ENCODE results near the gene PPFIA2. TPM values are rescaled to one million over a fixed set of nuclear protein-coding genes. Genes with fewer than 3 reads are reported as not detected.

PPFIA2 gene
- total RNA-seq, 4 donors from 2014 or later: 2.0 to 6.6 (median 3.2) TPM; not detected in 1

GRCh38 chr12:81350309-81350708, 408.8 kb downstream of the PPFIA2 start:
- H3K4me3 ChIP-seq: no peak overlapping the region
- no peaks in the 10 kb centered on the region for H3K9me3 ChIP-seq
- no peak for DNase-seq
- H3K36me3 ChIP-seq: no peaks in the 10 kb centered on the region
- TF ChIP-seq POLR2A (IDR thresholded peaks at IDR 0.05): no peak
- TF ChIP-seq, protein P1, sequence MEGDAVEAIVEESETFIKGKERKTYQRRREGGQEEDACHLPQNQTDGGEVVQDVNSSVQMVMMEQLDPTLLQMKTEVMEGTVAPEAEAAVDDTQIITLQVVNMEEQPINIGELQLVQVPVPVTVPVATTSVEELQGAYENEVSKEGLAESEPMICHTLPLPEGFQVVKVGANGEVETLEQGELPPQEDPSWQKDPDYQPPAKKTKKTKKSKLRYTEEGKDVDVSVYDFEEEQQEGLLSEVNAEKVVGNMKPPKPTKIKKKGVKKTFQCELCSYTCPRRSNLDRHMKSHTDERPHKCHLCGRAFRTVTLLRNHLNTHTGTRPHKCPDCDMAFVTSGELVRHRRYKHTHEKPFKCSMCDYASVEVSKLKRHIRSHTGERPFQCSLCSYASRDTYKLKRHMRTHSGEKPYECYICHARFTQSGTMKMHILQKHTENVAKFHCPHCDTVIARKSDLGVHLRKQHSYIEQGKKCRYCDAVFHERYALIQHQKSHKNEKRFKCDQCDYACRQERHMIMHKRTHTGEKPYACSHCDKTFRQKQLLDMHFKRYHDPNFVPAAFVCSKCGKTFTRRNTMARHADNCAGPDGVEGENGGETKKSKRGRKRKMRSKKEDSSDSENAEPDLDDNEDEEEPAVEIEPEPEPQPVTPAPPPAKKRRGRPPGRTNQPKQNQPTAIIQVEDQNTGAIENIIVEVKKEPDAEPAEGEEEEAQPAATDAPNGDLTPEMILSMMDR (IDR thresholded peaks at IDR 0.05): no peak
- H3K4me1 ChIP-seq: no peaks in the 10 kb centered on the region
- no peaks in the 10 kb centered on the region for H3K27me3 ChIP-seq
- no peak overlapping the region for H3K27ac ChIP-seq

- no peaks in the 10 kb centered on the region for H3K36me3 ChIP-seq
- DNase-seq: no peak
- H3K27ac ChIP-seq: no peak overlapping the region
- H3K27me3 ChIP-seq: no peaks in the 10 kb centered on the region
- no peaks in the 10 kb centered on the region for H3K9me3 ChIP-seq
- H3K4me3 ChIP-seq: no peak overlapping the region
- TF ChIP-seq, protein P1 (IDR thresholded peaks at IDR 0.05): no peak
- no peak for TF ChIP-seq POLR2A (IDR thresholded peaks at IDR 0.05)
- H3K4me1 ChIP-seq: no peaks in the 10 kb centered on the region
Measured at GRCh38 chr12:81347404-81347803, 411.7 kb downstream of the PPFIA2 start.

DNA sequence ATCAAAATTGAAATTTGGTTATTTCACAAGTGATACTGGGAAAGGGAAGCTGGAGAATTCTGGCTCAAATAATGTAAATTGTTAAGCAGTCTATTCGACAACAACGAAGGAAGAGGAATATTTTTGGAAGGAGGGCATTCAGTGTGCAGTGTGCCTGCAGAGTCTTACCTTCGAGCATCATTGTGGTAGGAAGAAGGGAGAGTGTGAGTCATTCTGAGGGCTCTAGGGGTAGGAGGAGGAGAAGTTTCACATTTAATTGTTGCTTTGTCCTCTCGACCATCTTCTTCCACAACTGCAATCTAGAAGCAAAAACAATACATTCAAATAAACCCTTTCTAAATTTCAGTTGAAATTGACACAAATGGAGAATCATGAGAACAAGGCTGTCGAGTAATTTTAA, 418.2 kb downstream of the PPFIA2 start:
- H3K36me3 ChIP-seq: no peaks in the 10 kb centered on the region
- DNase-seq: no peak
- H3K27me3 ChIP-seq: no peaks in the 10 kb centered on the region
- no peak for TF ChIP-seq POLR2A (IDR thresholded peaks at IDR 0.05)
- TF ChIP-seq, protein P1 (IDR thresholded peaks at IDR 0.05): no peak
- no peaks in the 10 kb centered on the region for H3K4me1 ChIP-seq
- H3K27ac ChIP-seq: no peak overlapping the region
- H3K9me3 ChIP-seq: no peaks in the 10 kb centered on the region
- H3K4me3 ChIP-seq: no peak overlapping the region

DNA sequence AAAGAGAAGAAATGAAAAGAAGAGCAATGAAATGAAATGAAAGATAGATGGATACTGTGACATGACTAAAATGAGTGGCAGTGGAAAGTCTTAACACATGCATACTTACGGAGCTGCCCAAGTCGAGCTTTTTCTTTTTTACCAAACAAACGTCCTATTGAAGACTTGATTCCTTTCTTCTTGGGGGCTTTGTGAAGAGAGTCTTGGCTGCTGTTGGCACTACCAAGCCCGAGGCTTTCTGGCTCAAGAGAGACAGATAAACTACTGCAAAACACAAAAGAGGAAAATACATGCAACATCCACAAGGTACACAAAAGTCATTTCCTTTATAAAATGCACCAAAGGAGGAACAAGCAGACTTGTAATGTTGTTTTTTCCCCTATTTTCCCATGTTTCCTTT, 420.1 kb downstream of the PPFIA2 start:
- no peaks in the 10 kb centered on the region for H3K27me3 ChIP-seq
- no peaks in the 10 kb centered on the region for H3K4me1 ChIP-seq
- H3K27ac ChIP-seq: no peak overlapping the region
- TF ChIP-seq, protein P1 (IDR thresholded peaks at IDR 0.05): no peak
- TF ChIP-seq POLR2A (IDR thresholded peaks at IDR 0.05): no peak
- DNase-seq: no peak
- H3K36me3 ChIP-seq: no peaks in the 10 kb centered on the region
- H3K4me3 ChIP-seq: no peak overlapping the region
- no peaks in the 10 kb centered on the region for H3K9me3 ChIP-seq

DNA sequence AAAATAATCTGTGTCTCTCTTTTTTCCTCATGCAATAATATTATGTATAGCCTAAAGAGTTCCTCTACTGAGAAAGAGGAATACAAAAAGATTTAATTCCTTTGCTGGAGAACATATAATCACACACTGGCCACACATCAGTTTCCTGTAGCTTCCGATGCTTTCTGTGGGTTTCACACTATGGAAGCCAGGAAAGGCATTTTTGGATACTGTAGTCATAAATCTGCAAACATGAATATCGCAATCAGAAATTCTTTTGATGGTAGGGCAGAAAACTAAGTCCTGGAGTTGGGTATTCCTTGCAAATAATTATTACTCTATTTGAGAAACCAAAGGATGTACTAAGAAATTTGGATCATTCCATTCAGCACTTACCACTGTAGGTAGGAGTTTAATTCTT, 421.3 kb downstream of the PPFIA2 start:
- H3K9me3 ChIP-seq: no peaks in the 10 kb centered on the region
- H3K27ac ChIP-seq: no peak overlapping the region
- H3K36me3 ChIP-seq: no peaks in the 10 kb centered on the region
- no peak overlapping the region for H3K4me3 ChIP-seq
- H3K27me3 ChIP-seq: no peaks in the 10 kb centered on the region
- no peak for TF ChIP-seq POLR2A (IDR thresholded peaks at IDR 0.05)
- TF ChIP-seq, protein P1 (IDR thresholded peaks at IDR 0.05): no peak
- DNase-seq: no peak
- H3K4me1 ChIP-seq: no peaks in the 10 kb centered on the region

GRCh38 chr12:81333812-81334211, 425.3 kb downstream of the PPFIA2 start:
- no peaks in the 10 kb centered on the region for H3K4me1 ChIP-seq
- H3K36me3 ChIP-seq: no peaks in the 10 kb centered on the region
- no peak overlapping the region for H3K27ac ChIP-seq
- no peak overlapping the region for H3K4me3 ChIP-seq
- no peaks in the 10 kb centered on the region for H3K9me3 ChIP-seq
- DNase-seq: no peak
- no peaks in the 10 kb centered on the region for H3K27me3 ChIP-seq
- TF ChIP-seq, protein P1 (IDR thresholded peaks at IDR 0.05): no peak
- TF ChIP-seq POLR2A (IDR thresholded peaks at IDR 0.05): no peak

Data from Peyer's patch (tissue), 4 donors.